SKM-1 (cell line): ENCODE data around the gene IGF2BP3.
"Not testable (repeated sequence)": the region's sequence is repeated elsewhere in the genome, so short reads cannot be mapped to it uniquely, and the experiment has no call there.

Experiments used
- DNase-seq: peaks from one replicate; lab custom pipeline; 2025; ENCODE audit not compliant: unreplicated experiment; lab: John Stamatoyannopoulos, UW

The IGF2BP3 gene

GRCh38 chr7:23343806-23344475, 126.3 kb downstream of the IGF2BP3 start:
- no peak for DNase-seq

GRCh38 chr7:23343102-23343501, 127.2 kb downstream of the IGF2BP3 start:
- DNase-seq, result no peak

GRCh38 chr7:23341846-23342598, 128.3 kb downstream of the IGF2BP3 start:
- DNase-seq, result no peak

- DNase-seq, result no peak
These were observed 131.4 kb downstream of the IGF2BP3 start for GRCh38 chr7:23338863-23339262.

- DNase-seq, result no peak
These were observed 131.9 kb downstream of the IGF2BP3 start for GRCh38 chr7:23338439-23338838.

- DNase-seq, result no peak
These were observed 132.9 kb downstream of the IGF2BP3 start for GRCh38 chr7:23337374-23337773.

- no peak for DNase-seq
These were observed 133.4 kb downstream of the IGF2BP3 start for GRCh38 chr7:23336799-23337283.

GRCh38 chr7:23336086-23336485, 134.2 kb downstream of the IGF2BP3 start:
- no peak for DNase-seq

- no peak for DNase-seq
These were observed 134.7 kb downstream of the IGF2BP3 start for GRCh38 chr7:23335621-23336020.

- no peak for DNase-seq
These were observed 135.2 kb downstream of the IGF2BP3 start for GRCh38 chr7:23335136-23335535.

- DNase-seq, result no peak
These were observed 135.7 kb downstream of the IGF2BP3 start for GRCh38 chr7:23334482-23335056.

- no peak for DNase-seq
These were observed 136.5 kb downstream of the IGF2BP3 start for GRCh38 chr7:23333671-23334246.

GRCh38 chr7:23332910-23333612, 137.2 kb downstream of the IGF2BP3 start:
- no peak for DNase-seq

- DNase-seq, result no peak
These were observed 138.1 kb downstream of the IGF2BP3 start for GRCh38 chr7:23332193-23332592.

- DNase-seq, result no peak
These were observed 139.2 kb downstream of the IGF2BP3 start for GRCh38 chr7:23331132-23331531.

GRCh38 chr7:23315366-23315765, 154.9 kb downstream of the IGF2BP3 start:
- DNase-seq, result no peak

- not testable (repeated sequence) for DNase-seq
These were observed 158.2 kb downstream of the IGF2BP3 start for GRCh38 chr7:23312141-23312540.

GRCh38 chr7:23308754-23309153, 161.5 kb downstream of the IGF2BP3 start:
- DNase-seq, result no peak

- no peak for DNase-seq
These were observed 163.3 kb downstream of the IGF2BP3 start for GRCh38 chr7:23306936-23307521.

- no peak for DNase-seq
These were observed 170.5 kb downstream of the IGF2BP3 start for GRCh38 chr7:23299770-23300300.
